Activated effector memory CD4-positive, alpha-beta T cell treated with Interleukin-2 at 50 U/mL for 16 hours (primary cell): ENCODE measurements around the gene FUT7.

Experiments used
- DNase-seq: peaks from one replicate; pipeline ENCODE4 v3.0.0-alpha.2; 2020

FUT7 gene, protein sequence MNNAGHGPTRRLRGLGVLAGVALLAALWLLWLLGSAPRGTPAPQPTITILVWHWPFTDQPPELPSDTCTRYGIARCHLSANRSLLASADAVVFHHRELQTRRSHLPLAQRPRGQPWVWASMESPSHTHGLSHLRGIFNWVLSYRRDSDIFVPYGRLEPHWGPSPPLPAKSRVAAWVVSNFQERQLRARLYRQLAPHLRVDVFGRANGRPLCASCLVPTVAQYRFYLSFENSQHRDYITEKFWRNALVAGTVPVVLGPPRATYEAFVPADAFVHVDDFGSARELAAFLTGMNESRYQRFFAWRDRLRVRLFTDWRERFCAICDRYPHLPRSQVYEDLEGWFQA

GRCh38 chr9:137031904-137032640 is at the start of gene FUT7:
TSS of gene FUT7 (minus strand) at chr9:137032088. CDS start at chr9:137031991, 97 bp downstream.
- peak; percentile 27 for DNase-seq

DNA sequence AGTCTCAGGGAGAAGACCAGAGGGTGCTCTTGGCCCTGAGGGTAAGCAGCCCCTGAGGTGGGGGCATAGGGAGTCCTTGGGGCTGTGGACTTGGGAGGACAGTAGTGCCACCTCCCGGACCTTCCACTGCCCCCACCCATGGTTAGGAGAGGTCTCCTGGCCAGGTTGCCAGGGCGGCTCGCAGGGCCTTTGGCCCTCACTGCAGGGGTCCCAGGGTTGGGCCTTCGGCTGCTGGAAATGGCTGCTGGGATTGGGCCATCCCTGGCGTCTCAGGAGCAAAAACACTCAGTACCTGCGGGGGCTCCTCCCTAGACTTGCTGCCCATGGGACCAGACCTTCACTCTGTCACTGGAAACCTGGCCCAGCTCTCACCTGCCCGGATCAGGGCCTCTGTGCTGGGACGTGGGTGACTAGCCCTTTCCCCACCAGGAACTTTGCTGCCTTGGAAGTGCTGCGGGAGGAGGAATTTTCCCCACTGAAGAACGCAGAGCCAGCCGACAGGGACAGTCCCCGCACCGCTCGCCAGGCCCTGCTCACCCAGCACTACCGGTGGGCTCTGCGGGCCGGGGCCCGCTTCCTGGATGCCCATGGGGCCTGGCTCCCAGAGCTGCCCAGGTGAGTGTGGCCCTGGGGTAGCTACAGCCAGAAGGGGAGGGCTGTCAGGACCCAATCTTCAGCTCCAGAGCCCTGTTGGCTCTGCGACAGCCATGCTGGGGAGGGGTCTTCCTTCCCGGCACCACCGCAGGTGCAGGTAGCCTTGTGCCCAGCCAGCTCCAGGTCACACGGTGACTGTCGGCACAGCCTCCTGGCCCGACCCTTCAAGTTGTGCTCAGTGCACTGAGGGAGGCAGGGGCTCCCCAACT is 48.6 kb upstream of the FUT7 start:
- DNase-seq, result no peak

GRCh38 chr9:137079401-137079787 is 47.5 kb upstream of the FUT7 start:
- DNase-seq, result no peak

DNA sequence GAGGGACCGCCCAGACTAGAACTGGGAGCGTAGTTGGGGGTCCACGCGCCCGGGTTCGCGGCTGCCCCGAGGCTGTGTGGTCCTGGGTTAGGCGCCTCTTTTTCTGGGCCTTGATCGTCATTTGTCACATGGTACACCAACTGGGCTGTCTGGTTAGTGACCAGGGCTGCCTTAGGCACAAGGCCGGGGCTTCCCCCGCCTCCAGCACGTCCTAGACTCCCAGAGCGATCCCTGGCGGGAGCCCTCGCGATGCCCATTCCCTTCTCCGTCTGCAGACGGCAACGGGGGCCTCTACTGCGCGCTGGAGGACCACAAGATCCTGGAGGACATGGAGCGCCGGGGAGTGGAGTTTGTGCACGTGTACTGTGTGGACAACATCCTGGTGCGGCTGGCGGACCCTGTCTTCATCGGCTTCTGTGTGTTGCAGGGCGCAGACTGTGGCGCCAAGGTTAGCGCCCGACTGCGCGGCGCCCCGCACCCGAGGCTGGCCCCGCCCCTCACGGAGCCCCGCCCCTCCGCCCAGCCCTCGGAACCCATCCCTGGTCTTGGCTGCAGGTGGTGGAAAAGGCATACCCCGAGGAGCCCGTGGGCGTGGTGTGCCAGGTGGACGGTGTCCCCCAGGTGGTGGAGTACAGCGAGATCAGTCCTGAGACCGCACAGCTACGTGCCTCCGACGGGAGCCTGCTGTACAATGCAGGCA is 47.0 kb upstream of the FUT7 start:
- no peak for DNase-seq

GRCh38 chr9:137077758-137078693 is 46.1 kb upstream of the FUT7 start:
- DNase-seq, result peak; percentile 23

DNA sequence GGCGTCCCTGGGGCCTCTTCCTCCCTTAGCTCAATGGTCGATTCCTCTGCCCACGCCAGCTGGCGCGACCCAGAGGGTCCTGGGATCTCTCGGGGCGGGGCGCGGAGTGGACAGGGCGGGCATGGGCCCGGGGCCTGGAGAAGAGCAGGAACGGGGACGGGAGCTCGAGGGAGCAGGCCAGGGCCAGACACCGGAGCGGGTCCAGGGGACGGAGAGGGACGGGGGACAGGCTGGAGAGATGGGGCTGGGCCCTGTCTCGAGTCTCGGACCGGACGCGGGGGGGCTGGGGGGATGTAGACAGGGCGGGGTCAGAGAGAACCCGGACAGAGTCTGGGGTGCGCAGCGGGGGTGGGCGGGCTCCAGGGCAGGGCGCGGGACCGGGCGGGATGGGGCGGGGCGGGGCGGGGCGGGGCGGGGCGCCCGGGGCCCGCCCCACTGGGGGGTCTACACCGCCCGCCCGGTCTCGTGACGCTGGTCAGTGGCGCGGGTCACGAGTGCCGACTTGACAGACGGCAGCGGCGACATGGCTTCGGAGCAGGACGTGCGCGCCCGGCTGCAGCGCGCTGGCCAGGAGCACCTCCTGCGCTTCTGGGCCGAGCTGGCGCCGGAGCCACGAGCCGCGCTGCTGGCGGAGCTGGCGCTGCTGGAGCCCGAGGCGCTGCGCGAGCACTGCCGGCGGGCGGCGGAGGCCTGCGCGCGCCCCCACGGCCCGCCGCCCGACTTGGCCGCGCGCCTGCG is 45.3 kb upstream of the FUT7 start, which contains the start of gene UAP1L1:
TSS of gene UAP1L1 (plus strand) at position 508 of the 738 bp plus-strand sequence. CDS start at position 524, 16 bp downstream.
- peak; percentile 34 for DNase-seq

DNA sequence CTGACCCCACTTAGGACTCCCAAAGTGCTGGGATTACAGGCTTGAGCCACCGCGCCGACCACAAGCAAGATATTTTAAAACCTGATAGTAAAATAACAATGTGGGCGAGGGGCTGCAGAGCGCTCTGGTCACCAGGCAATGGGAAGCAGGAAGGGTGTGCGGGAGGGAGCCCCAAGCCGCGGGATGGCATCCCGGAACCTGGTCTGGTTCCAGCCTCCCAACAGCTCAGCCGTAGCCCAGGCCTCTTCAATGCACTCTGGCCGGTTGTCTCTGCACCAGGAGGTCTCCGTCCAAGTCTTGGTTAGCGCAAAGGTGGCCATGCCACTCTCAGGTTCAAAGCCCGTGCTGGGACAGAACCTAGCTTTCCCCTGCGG is 44.7 kb upstream of the FUT7 start:
- DNase-seq, result no peak

DNA sequence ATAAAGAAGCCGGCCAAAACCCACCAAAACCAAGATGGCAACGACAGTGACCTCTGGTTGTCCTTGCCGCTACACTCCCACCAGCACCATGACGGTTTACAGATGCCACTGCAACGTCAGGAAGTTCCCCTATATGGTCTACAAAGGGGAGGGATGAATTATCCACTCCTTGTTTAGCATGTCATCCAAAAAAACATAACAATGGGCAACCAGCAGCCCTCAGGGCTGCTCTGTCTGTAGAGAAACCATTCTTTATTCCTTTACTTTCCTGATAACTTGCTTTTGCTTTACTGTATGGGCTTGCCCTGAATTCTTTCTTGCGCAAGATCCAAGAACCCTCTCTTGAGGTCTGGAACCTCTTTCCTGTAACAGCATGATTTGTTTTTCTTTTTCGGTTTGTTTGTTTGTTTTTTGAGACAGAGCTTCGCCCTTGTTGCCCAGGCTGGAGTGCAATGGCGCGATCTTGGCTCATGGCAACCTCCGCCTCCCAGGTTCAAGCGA is 43.4 kb upstream of the FUT7 start:
- DNase-seq, result no peak

DNA sequence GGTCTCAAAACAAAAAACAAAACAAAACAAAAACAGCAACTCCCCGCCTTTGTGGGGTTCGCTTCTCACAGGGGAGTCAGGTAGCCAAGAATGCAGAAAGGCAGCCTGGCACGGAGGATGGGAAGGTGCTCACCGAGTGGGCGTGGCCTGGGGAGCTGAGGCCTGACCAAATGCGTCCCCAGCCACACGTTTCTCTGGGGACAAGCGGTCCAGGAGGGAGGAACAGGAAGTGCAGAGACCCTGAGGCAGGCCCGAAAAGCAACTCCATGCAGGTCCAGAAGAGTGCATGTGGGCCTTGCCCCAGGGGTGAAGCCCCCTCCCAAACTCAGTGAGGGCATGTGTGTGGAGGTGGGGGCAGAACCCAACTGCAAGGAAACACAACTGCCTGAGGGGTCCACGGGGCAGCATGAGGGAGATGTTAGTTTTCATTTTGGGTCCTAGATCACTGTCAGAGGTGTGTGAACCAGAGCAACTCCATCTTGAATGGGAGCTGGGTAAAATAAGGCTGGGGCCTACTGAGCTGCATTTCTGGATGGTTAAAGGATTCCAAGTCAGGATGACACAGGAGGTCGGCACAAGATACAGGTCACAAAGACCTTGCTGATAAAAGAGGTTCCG is 42.9 kb upstream of the FUT7 start:
- no peak for DNase-seq

GRCh38 chr9:137073992-137074399 is 42.1 kb upstream of the FUT7 start:
- no peak for DNase-seq

DNA sequence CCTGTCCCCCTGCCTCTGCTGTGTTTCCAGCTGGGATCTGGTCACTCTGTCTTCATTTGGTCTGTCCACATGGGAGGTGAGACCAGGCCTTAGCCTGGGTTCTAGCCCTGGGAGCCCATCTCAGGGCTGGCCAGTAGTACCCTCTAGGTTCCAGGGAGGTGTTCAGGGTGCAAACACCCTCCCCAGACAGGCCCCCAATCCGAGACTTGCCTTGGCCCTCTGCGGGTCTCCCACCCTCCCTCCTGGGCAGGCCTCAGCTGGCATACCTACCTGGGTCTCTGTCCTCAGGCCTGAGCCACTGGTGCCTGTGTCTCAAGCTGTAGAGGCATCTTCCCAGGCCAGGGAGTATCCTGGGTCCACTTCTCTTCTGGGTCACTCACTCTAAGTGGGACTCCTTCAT is 39.4 kb upstream of the FUT7 start:
- no peak for DNase-seq

GRCh38 chr9:137070906-137071275 is 39.0 kb upstream of the FUT7 start:
- no peak for DNase-seq

DNA sequence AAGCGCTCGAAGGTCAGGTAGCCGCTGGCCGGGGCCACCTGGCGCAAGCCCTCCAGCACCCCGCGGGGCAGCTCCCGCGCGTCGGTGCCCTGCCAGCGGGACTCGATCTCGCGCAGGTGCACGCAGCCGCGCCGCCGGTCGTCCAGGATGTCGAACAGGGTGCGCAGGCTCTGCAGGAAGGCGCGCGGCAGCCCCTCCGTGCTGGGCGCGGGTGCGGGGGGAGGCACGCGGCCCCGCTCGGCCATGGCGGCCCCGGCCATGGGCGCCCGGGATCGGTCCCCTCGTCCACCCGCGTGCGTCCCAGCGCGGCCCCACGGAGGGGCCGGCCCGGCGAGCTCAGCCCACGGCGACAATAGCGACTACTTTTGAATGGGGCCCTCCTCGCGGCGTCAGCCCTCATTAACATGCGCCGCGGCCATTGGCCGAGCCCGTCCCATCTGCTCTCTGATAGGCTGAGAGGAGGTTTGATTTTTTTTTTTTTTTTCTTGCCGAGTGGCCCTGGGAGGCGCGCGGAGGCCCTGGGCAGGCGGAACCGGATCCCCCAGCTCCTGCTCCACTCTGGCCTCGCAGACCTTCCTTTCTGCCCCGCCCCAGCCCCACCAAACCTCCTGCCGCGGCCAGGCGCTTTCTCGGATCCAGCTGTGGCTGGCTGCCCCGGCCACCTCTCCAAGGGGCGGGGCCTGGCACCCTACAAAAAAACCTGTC is 38.5 kb upstream of the FUT7 start, which contains the start of gene SAPCD2:
TSS of gene SAPCD2 (minus strand) at position 357 of the 705 bp plus-strand sequence. CDS start at position 260, 97 bp downstream.
- peak; percentile 77 for DNase-seq

GRCh38 chr9:137069508-137070091 is 37.7 kb upstream of the FUT7 start:
- DNase-seq, result no peak

DNA sequence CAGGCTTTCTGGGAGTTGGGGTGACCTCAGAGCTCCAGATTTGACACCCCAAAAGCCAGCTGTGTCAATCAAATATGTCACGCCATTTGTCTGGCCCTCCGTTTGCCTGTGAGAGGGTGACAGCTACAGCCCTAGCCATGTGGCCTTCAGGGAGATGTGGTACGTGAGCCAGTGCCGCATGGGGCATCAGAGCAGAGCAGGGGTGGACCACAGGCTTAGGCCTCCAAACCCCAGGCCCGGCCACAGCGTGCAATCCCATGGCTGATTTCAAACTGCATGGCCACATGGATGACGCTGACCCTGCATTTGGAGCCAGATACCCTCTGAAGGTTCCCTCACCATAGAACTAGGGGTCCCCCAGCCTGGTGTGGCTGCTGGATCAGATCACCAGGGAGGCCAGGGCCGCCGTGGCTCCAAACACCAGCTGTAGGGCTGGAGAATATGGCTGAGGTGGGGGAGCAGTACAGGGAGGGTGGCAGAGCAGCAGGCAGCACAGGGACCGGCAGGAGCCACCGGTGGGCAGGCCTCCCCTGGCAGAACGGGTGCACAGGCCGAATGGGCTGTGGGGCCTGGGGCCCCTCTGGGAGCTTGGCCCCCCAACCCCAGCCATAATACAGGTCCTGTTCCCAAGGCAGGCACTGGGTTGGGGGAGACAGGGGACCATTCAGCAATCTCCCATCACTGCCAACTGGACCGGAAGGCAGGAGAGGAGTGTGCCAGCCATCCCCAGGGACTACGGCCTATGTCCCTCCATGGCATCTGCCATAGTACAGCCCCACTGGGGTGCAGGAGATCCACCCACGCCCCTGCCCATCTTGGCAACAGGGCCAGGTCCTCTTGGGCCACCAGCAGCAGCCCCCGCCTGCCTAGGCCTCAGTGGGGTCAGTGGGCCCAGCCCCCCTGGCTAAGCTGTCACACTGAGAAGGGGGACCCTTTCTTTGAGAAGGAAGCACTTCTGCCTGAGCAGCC is 36.9 kb upstream of the FUT7 start:
- no peak for DNase-seq

GRCh38 chr9:137067860-137068538 is 36.1 kb upstream of the FUT7 start:
- DNase-seq, result peak; percentile 80
